HG02798 (cell line): ENCODE data around the gene TMED4.
"Not testable (repeated sequence)": the region's sequence is repeated elsewhere in the genome, so short reads cannot be mapped to it uniquely, and the experiment has no call there.

Source experiments
- ATAC-seq: cut with Tn5 transposase; IDR thresholded peaks from one replicate; pipeline ENCODE4 v1.9.1; 2021; ENCODE audit warnings: mild to moderate bottlenecking; ENCODE audit not compliant: unreplicated experiment, poor library complexity

The TMED4 gene

DNA sequence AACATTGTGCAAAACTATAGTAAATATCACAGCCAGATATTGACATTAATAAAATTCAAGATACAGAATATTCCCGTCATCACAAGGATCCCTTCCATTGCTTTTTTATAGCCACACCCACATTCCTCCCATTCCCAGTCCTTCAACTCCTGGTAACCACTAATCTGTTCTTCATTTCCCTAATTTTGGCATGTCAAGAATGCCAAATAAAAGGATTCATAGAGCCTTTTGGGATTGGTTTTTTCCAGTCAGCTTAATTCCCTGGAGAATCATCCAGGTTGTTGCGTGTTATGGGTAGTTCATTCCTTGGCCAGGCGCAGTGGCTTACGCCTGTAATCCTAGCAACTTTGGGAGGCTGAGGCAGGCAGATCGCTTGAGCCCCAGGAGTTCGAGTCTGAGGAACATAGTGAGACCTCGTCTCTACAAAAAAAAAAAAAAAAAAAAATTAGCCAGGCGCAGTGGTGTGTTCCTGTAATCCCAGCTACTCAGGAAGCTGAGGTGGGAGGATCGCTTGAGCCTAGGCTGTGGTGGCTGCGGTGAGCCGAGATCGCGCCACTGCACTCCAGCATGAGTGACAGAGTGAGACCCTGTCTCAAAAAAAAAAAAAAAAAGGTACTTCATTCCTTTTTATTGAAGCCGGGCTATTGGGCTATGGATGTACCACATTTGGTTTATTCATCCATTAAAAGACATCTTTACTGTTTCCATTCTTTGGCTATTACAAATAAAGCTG lies 27.1 kb upstream of the TMED4 start:
- ATAC-seq: no peak

DNA sequence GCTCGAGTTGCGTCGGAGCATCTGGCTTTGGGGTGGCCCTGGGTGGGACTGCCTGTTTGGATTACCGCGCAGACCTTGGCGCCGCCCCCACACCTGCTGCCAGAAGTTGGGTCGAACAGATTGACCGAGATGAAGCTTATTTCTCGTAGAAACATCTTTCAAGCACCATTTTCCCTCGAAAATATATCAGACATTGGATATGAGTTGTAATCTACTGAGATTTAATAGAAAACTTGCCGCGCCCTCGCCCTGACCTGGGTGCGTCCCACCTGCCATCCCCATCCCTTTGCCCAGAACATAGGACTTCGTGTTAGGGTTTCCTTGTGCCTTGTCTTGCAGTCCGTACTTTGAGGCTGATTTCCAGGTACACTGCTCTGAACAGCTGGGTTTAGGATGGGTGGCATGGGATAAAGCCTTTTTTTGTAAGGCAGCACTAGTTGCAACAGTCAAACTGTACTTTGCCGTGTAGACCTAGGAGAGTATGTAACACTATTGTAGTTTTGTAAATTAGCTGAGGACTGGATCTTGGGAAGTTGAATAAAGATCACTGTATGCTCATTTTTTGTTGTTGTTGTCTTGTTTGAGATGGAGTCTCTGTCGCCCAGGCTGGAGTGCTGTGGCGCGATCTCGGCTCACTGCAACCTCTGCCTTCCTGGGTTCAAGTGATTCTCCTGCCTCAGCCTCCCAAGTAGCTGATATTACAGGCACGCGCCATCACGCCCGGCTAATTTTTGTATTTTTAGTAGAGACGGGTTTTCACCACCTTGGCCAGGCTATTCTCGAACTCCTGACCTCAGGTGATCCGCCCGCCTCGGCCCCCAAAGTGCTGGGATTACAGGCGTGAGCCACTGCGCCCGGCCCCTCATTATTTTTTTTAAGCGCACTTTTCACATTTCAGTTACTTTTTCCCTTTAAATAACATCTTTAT lies 25.4 kb upstream of the TMED4 start:
- ATAC-seq: no peak

DNA sequence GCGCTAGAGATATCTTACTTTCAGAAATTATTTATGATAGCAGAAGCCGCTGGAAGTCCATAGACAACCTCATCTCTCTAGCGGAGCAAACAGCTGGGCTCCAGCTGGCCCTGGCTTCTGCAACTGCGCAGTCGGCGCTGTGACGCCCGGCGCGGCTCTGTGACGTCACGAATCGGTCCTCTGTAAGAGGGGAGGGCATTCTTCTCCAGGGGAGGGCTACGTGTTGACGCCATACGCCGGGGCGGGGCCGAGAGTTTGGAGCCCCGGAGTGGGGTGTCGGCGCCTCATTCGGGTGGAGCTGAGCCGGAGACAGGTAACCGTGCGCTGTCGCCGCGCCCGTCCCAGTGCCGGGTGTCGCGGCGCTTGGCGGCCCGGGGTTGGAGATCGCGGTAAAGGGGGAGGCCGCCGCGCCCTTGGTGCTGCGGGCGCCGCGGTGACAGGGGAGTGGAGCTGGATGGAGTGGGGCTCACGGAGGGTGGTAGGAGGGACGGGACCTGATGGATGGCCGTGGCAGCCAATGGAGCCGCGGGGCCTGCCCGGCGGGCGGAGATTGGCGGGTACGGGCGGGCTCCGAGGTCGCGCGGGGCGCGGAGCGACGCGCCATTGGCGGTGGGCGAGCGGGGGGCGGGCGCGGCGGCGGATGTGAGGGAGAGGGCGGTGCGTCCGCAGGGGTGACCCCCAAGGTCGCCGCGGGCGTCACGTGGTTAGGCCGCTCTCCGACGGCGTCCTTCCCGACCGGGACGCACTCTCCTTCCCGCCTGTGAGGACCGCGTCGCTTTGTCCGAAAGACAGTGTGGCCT lies 24.5 kb upstream of the TMED4 start, which contains the start of gene OGDH:
OGDH (plus strand) TSS at position 287 of the 800 bp plus-strand sequence. CDS start 17,717 bp downstream, outside the sequence.
- peak; percentile 95 for ATAC-seq

DNA sequence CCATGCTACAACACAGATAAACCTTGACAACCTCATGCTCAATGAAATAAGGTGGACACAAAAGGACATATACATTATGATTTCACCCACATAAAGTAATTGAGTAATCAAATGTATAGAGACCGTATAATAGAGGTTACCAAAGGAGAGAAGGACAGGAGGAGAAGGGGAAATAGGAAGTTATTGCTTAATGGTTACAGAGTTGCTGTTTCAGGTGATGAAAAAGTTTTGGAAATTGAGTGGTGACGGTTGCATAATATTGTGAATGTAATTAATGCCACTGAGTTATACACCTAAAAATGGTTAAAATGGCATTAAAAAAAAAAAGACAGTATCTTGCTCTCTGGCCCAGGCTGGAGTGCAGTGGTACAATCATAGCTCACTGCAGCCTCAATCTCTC lies 22.9 kb upstream of the TMED4 start:
- ATAC-seq: no peak

DNA sequence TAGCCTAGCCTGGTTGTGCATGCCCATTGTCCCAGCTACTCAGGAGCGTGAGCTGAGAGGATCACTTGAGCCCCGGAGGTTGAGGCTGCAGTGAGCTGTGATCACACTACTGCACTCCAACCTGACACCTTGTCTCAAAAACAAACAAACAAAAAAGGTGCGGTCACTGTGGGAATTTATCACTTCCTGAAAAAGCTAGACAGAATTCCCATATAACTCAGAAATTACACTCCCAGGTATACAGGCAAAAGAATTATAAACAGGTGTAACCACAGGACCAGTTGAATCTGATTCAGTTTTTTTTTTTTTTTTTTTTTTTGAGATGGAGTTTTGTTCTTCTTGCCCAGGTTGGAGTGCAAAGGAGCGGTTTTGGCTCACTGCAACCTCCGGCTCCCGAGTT lies 21.2 kb upstream of the TMED4 start:
- no peak for ATAC-seq

DNA sequence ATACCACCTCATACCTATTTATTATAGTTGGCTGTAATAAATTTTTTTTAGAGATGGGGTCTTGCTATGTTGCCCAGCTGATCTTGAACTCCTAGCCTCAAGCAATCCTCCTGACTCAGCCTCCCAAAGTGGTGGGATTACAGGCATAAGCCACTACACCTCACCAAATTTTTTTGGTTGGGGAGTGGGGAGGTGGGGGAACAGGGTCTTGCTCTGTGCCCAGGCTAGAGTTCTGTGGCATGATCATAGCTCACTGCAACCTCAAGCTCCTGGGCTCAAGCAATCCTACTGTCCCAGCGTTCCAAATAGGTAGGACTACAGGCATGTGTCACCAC lies 20.5 kb upstream of the TMED4 start:
- no peak for ATAC-seq

DNA sequence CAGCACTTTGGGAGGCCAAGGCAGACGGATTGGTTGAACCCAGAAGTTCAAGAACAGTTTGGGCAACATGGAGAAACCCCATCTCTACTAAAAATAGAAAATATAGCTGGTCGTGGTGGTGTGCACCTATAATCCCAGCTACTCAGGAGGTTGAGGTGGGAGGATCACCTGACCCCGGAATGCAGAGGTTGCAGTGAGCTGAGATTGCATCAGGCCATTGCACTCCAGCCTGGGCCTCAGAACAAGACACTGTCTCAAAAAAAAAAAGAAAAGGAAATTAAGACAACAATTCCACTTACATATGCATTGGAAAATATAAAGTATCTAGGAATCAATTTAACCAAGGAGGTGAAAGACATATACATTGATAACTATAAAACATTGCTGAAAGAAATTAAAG lies 17.2 kb upstream of the TMED4 start:
- no peak for ATAC-seq

DNA sequence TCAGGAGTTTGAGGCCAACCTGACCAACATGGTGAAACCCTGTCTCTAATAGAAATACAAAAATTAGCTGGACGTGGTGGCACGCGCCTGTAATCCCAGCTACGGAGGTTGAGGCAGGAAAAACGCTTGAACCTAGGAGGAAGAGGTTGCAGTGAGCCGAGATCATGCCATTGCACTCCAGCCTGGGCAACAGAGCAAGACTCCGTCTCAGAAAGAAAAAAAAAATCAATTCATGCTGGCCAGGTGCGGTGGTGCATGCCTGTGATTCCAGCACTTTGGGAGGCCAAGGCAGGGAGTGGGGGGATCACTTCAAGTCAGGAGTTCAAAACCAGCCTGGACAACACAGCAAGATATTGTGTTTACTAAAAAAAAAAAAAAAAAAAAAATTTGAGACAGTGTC lies 15.2 kb upstream of the TMED4 start:
- ATAC-seq: not testable (repeated sequence)

DNA sequence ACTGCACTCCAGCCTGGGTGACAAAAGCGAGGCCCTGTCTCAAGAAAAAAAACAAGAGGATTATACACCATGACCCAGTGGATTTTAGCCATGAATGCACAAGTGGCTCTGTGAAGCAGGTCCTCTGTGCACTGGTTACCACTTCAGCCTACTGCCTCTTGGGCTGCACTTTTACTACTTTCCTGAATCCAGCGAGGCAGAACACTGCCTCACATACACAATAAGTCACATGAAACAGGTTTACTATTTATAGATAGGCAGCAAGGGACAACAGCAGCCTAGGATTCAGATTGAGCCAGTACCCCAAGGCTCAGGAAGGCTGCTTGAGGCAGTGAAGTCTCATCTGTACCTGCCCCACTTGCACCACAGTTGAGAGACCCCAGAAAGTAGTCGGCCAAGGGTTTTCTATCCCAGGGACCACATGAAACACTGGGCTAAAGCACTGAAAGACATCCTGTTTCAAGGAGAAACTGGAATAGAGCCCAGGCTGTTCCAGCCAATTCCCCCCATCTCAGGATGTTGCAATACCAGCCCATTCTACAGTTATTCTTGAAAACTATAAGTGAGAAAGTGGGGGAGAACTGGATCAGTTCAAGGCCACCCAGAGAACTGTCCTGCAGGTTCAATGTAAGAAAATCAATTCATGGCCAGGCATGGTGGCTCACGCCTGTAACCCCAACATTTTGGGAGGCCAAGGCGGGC lies 14.1 kb upstream of the TMED4 start:
- no peak for ATAC-seq

DNA sequence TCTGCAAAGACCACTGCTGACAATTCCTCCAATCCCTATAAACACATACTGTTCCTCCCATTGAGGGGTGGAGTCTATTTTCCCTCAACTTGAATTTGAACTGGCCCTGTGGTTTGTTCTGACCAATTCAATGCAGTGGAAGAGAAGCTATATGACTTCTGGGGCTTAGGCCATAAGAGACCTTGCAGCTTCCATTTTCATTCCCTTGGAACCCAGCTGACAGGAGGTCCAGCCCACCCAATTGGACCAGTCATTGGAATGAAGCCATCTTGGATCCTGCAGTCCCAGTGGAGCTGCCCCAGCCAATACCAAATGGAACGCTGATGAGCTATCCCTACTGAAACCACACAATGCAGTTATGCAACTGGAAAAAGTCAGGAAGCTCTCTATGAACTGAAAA lies 8.9 kb upstream of the TMED4 start:
- ATAC-seq: no peak

DNA sequence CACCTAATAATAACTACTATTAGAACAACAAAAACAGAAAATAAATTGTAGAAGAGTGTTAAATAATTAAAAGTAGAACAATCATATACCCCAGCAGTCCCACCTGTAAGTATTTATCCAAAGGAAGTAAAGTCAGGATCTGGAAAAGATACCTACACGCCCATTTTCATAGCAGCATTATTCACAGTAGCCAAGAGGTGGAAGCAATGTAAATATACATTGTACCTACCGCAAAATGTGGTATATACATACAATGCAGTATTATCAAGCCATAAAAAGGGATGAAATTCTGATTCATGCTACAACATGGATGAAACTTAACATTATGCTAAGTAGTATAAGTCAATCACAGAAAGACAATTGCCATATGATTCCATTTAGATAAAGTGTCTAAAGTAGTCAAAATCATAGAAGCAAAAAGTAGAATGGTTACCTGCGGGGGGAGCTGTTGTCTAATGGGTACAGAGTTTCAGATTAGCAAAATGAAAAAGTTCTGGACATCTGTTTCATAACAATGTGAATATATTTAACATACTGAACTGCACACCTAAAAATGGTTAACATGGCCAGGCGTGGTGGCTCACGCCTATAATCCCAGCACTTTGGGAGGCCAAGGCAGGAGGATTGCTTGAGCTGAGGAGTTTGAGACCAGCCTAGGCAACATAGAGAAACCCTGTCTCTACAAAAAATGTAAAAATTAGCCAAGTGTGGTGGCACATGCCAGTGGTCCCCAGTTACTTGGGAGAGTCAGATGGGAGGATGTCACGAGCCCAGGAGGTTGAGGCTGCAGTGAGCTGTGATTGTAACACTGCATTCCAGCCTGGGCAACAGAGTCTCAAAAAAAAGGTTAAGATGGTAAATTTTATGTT lies 6.0 kb upstream of the TMED4 start:
- peak; percentile 56 for ATAC-seq

DNA sequence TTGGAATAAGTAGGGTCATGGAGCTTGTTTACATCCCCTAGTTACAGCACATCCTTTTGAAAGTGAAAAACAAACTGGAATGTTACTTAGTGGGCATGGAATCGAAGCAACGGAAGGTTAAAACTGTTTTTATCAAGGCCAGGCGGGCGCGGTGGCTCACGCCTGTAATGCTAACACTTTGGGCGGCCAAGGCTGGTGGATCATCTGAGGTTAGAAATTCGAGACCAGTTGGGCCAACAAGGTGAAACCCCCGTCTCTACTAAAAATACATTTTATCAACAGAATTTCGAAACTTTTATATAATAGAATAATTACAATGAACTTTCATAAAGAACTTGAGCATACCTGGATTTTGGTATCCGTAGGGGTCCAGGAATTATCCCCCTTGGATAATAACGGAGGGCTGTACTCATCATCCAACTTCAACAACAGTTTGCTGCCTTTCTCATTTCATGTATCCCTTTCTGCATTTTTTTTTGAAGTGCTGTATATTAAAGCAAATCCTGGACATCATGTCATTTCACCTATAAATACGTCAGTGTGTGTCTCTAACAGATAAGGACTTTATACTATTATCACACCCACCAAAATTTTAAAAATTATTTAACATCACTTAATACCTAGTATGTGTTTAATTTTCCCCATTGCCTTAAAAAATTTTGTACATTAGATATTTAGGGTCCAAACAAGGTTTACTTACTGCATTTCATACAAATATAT lies 1.3 kb upstream of the TMED4 start:
- no peak for ATAC-seq

DNA sequence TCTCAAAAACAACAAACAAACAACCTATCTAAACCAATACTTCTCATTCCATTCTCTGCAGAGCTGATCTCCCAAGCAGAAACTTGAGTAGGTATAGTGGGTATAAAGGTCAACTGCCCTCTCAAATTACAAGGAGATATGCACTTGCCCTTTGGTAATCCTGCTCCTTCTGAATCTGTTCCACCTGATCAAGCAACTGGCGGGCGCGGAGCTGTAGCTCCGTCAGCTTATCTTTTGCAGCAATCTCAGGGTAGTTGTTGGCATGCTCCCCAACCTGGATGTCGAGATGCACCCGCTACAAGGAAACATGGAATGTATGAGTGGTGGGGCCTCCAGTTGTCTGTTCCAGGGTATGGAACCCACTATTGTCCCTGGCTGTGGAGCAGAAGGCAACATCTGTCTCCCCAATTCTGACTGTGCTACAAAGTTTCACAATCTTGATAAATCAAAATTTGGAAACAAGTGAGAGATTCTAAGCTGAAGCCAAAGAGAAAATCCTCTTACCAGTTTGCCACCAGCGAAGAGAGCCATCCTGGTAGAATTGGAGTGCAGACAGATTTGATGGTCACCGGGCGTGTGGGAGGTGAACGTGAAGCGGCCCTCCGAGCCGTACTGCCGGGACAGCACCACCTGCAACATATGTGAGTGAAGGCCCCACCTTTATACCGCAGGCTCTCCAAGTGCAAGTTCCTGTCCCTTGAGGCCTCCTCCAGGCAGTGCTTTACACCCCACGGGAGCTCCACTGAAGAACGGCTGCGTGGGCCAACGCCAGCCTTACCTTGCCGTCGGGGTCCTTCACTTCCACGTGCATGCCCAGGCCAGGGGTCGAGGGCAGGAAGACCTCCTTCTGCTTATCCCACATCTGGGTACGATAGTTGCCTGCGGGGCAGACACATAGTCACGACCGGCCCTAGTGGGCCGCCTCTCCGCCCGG lies 819 bp downstream of the TMED4 start:
- ATAC-seq: peak; percentile 30

DNA sequence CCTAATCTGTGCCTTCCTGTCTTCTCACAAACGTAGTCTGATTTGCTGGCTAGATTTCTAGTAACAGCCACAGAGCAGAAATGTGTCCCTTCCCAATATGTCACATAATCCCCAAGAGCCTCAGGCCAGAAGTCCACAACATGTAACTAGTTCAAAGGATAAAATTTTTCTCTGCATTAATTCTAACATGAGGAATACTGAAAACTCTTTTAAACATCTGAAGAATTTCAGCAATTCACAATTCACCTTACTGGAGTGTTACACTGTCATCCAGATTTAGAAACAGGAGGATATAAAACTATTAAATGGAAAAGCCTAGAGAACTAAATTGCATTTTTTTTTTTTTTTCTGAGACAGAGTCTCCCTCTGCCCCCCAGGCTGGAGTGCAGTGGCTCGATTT lies 5.8 kb downstream of the TMED4 start:
- no peak for ATAC-seq

DNA sequence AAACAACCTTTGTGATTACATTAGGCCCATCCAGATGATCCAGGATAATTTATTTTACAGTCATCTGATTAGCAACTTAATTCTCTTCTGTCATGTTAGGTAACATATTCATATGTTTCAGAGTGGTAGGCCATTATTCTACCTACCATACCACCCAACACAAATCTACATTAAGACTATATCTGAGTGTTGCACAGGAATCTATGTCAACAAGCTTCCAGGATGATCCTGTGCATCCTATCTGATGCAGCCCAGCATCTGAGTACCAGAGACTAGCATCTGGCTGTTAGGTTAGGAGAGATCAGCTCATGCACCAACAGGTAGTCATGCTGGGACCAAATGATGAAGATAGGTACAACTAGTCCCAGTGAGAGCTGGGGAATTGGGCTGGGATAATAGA lies 7.0 kb downstream of the TMED4 start:
- ATAC-seq: no peak

DNA sequence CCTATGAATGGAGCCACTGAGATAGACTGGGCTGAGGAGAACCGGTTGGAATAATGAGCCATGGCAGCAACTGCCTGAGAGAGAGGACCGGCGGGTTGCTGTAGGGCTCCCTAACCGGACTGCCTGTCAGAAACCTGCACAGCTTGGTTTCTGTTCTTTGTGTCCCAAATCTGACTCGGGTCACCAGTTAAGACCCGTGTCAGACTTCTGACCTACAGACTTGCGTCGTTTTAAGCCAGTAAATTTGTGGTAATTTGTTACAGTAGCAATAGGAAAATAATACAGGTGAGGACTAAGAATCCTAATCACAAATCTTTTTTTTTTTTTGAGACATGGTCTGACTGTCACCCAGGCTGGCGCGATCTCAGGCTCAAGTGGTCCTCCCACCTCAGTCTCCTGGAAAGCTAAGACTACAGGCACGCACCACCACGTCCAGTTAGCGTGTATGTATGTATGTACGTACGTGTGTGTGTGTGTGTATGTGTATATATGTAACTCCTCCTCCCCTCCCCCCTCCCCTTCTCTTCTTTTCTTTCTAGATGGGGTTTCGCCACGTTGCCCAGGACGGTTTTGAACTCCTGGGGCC lies 7.7 kb downstream of the TMED4 start:
- ATAC-seq: no peak
